ENCODE measurements around the gene PIPOX.

The PIPOX gene, protein sequence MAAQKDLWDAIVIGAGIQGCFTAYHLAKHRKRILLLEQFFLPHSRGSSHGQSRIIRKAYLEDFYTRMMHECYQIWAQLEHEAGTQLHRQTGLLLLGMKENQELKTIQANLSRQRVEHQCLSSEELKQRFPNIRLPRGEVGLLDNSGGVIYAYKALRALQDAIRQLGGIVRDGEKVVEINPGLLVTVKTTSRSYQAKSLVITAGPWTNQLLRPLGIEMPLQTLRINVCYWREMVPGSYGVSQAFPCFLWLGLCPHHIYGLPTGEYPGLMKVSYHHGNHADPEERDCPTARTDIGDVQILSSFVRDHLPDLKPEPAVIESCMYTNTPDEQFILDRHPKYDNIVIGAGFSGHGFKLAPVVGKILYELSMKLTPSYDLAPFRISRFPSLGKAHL

DNA sequence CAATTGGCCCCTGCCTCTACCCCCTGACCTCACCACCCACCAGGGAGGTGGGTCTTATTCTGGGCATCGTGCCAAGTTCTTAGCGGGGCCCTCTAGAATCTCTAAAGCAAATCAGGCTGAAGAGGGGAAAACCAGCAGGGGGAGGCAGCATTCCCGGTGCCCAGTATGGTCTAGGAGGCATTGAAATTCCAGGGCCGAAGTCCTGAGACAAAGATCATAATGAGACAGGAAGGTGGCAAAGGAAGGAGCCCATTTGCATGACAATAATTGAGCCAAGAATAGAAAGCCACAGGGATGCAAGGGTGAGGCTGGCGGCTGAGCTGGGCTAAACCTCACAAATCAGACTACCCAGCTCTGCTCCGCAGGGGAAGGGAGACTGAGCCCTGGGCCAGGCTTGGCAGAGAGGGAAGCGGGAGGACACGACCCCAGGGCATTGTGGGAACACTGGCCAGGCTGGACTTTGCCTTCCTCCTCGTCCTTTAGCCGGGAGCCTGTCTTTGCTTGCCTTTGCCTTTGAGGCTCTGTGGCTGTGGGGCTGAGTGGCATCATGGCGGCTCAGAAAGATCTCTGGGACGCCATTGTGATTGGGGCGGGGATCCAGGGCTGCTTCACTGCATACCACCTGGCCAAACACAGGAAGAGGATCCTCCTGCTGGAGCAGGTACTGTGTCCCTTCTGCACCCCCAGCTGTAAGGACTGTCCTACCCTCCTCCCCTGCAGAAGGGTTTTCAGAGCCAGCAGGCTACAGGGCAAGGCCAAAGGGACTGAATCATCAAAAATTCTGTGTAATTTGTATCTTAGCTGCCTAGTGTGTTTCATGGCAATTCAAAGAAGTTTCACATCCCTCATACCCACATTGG lies at the start of gene PIPOX:
Gene PIPOX (plus strand): TSS at position 463 of the 860 bp plus-strand sequence. CDS start 85 bp downstream, at position 548.
- Histone ChIP-seq H3K36me3 (ENCODE audit: control insufficient read depth in 2 of 2, insufficient read depth in 2 of 2, low read length in 2 of 2) (no peaks in the 10 kb centered on the region), H3K4me3 (ENCODE audit: low read length in 2 of 2) (no peak within 1 kb of the TSS), H3K9ac (ENCODE audit: low read length in 2 of 2) (no peak within 1 kb of the TSS), H3K4me1 (ENCODE audit: control insufficient read depth, insufficient read depth, low read length) (no peaks in the 10 kb centered on the region), H3K27ac (ENCODE audit: low read length) (no peak within 1 kb of the TSS), H3K27me3 (ENCODE audit: control insufficient read depth in 1 of 2, insufficient read depth in 2 of 2, low read length in 2 of 2) (no peaks in the 10 kb centered on the region), H3K9me3 (ENCODE audit: control insufficient read depth in 2 of 2, low read length in 2 of 2) (no peaks in the 10 kb centered on the region)

DNA sequence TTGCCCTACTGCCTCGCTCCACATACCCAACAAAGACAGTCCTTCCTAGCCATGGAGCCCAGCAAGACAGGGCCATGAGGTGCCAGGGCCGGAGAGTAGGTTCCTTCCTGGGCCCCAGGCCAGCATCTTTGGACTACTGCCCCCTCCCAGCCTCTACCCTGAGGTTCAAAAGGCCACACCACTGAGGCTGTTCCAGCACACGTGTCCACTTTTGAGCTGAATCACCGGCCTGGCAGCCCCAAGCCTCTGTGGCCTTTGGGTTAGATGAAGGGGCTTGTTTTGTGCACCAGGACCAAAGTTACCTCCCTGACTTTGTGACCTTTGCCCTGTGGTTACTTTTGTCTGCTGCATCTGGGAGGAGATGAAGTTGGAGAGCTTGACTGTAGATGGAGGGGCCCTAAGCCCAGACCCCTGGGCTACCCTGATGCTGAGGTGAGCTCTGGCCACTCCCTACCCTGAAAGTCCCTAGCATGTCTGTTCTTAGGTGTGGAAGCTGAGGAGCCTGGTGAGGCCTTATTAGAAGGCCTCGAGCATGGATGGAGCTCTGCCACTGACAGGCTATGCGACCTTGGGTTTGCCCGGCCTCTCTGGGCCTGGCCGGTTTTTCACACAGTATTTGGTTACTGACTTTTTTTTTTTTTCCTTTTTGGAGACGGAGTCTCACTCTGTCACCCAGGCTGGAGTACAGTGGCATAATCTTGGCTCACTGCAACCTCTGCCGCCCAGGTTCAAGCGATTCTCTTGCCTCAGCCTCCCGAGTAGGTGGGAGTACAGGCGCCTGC lies 49.1 kb upstream of the PIPOX start:
- no peaks in the 10 kb centered on the region for H3K36me3 ChIP-seq (ENCODE audit: control insufficient read depth in 2 of 2, insufficient read depth in 2 of 2, low read length in 2 of 2)

DNA sequence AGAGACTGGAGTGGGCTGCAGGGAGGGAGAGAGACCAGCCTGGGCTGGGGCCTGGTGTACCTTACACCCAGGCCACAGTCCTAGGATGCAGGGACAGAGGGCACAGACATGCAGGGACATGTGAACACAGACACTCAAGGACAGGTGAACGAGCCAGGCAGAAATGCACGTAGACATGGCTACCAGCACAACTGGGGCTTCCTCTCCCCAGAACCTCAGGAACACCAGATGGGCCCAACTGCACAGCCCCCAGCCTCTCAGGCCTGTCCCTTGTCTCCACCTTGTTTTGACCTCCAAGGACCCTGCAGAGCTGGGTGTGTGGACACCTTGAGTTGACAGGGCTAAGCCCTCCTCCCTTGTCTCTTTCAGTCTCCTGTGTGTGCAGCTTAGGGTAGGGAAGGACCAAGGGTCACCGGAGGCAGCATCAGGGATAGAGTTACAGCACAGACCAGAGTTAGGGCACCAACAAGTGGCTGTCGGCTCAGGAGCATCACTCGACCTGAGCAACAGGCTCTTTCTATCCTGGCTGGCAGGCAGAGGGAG lies 46.3 kb upstream of the PIPOX start:
- H3K9me3 ChIP-seq (ENCODE audit: control insufficient read depth in 2 of 2, low read length in 2 of 2): no peaks in the 10 kb centered on the region
- H3K27ac ChIP-seq (ENCODE audit: low read length): no peak overlapping the region
- H3K9ac ChIP-seq (ENCODE audit: low read length in 2 of 2): no peak overlapping the region
- peaks cover 0 to 7% of the 10 kb centered on the region in 2 donors for H3K27me3 ChIP-seq (ENCODE audit: control insufficient read depth in 1 of 2, insufficient read depth in 2 of 2, low read length in 2 of 2)
- H3K4me1 ChIP-seq (ENCODE audit: control insufficient read depth, insufficient read depth, low read length): no peaks in the 10 kb centered on the region
- H3K4me3 ChIP-seq (ENCODE audit: low read length in 2 of 2): no peak overlapping the region
- H3K36me3 ChIP-seq (ENCODE audit: control insufficient read depth in 2 of 2, insufficient read depth in 2 of 2, low read length in 2 of 2): no peaks in the 10 kb centered on the region

More for the DNA sequence above, 49.1 kb upstream of the PIPOX start:
- Histone ChIP-seq H3K9me3 (ENCODE audit: control insufficient read depth in 2 of 2, low read length in 2 of 2) (no peaks in the 10 kb centered on the region), H3K9ac (ENCODE audit: low read length in 2 of 2) (no peak overlapping the region), H3K27ac (ENCODE audit: low read length) (no peak overlapping the region), H3K4me1 (ENCODE audit: control insufficient read depth, insufficient read depth, low read length) (no peaks in the 10 kb centered on the region), H3K27me3 (ENCODE audit: control insufficient read depth in 1 of 2, insufficient read depth in 2 of 2, low read length in 2 of 2) (peaks cover 0 to 7% of the 10 kb centered on the region in 2 donors), H3K4me3 (ENCODE audit: low read length in 2 of 2) (no peak overlapping the region)

- H3K4me1 ChIP-seq (ENCODE audit: control insufficient read depth, insufficient read depth, low read length): no peaks in the 10 kb centered on the region
- no peaks in the 10 kb centered on the region for H3K36me3 ChIP-seq (ENCODE audit: control insufficient read depth in 2 of 2, insufficient read depth in 2 of 2, low read length in 2 of 2)
- no peak overlapping the region for H3K4me3 ChIP-seq (ENCODE audit: low read length in 2 of 2)
- no peak overlapping the region for H3K9ac ChIP-seq (ENCODE audit: low read length in 2 of 2)
- peaks cover 0 to 13% of the 10 kb centered on the region in 2 donors for H3K27me3 ChIP-seq (ENCODE audit: control insufficient read depth in 1 of 2, insufficient read depth in 2 of 2, low read length in 2 of 2)
- H3K9me3 ChIP-seq (ENCODE audit: control insufficient read depth in 2 of 2, low read length in 2 of 2): no peaks in the 10 kb centered on the region
- H3K27ac ChIP-seq (ENCODE audit: low read length): no peak overlapping the region
Measured at GRCh38 chr17:28997806-28998205, 45.1 kb upstream of the PIPOX start.

- Histone ChIP-seq H3K4me1 (ENCODE audit: control insufficient read depth, insufficient read depth, low read length) (no peaks in the 10 kb centered on the region), H3K9me3 (ENCODE audit: control insufficient read depth in 2 of 2, low read length in 2 of 2) (no peaks in the 10 kb centered on the region), H3K36me3 (ENCODE audit: control insufficient read depth in 2 of 2, insufficient read depth in 2 of 2, low read length in 2 of 2) (no peaks in the 10 kb centered on the region), H3K27me3 (ENCODE audit: control insufficient read depth in 1 of 2, insufficient read depth in 2 of 2, low read length in 2 of 2) (peaks cover 9 to 20% of the 10 kb centered on the region in 2 donors), H3K4me3 (ENCODE audit: low read length in 2 of 2) (no peak overlapping the region), H3K27ac (ENCODE audit: low read length) (no peak overlapping the region), H3K9ac (ENCODE audit: low read length in 2 of 2) (no peak overlapping the region)
Measured at GRCh38 chr17:28999206-28999605, 43.7 kb upstream of the PIPOX start.

DNA sequence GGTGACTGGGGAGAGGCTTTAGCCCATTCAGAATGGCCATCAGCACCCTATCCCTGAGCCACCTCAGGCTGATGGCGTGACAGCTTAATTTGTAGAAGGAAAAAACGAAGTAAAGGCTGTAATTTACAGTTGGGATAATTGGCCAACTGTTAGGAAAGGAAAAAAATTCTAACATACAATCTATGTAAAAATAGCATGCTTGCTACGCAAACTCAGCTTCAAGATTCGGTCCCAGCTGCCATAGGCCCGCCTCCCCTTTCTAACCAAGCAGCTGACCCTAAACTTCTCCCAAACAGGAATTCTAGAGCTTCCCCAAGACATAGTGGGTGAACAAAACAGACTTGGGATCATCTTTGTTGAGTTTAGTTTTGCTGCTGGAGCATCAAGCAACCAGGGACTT lies 42.0 kb upstream of the PIPOX start:
- Histone ChIP-seq H3K4me1 (ENCODE audit: control insufficient read depth, insufficient read depth, low read length) (peaks cover 6% of the 10 kb centered on the region), H3K4me3 (ENCODE audit: low read length in 2 of 2) (no peak overlapping the region), H3K27ac (ENCODE audit: low read length) (no peak overlapping the region), H3K36me3 (ENCODE audit: control insufficient read depth in 2 of 2, insufficient read depth in 2 of 2, low read length in 2 of 2) (no peaks in the 10 kb centered on the region), H3K9ac (ENCODE audit: low read length in 2 of 2) (no peak overlapping the region), H3K9me3 (ENCODE audit: control insufficient read depth in 2 of 2, low read length in 2 of 2) (no peaks in the 10 kb centered on the region), H3K27me3 (ENCODE audit: control insufficient read depth in 1 of 2, insufficient read depth in 2 of 2, low read length in 2 of 2) (peaks cover 25 to 27% of the 10 kb centered on the region in 2 donors)

- no peak overlapping the region for H3K27ac ChIP-seq (ENCODE audit: low read length)
- H3K4me3 ChIP-seq (ENCODE audit: low read length in 2 of 2): no peak overlapping the region
- H3K4me1 ChIP-seq (ENCODE audit: control insufficient read depth, insufficient read depth, low read length): peaks cover 6% of the 10 kb centered on the region
- no peaks in the 10 kb centered on the region for H3K36me3 ChIP-seq (ENCODE audit: control insufficient read depth in 2 of 2, insufficient read depth in 2 of 2, low read length in 2 of 2)
- no peaks in the 10 kb centered on the region for H3K9me3 ChIP-seq (ENCODE audit: control insufficient read depth in 2 of 2, low read length in 2 of 2)
- H3K9ac ChIP-seq (ENCODE audit: low read length in 2 of 2): no peak overlapping the region
- H3K27me3 ChIP-seq (ENCODE audit: control insufficient read depth in 1 of 2, insufficient read depth in 2 of 2, low read length in 2 of 2): peaks cover 32 to 37% of the 10 kb centered on the region in 2 donors
Measured at GRCh38 chr17:29002811-29003210, 40.1 kb upstream of the PIPOX start.

DNA sequence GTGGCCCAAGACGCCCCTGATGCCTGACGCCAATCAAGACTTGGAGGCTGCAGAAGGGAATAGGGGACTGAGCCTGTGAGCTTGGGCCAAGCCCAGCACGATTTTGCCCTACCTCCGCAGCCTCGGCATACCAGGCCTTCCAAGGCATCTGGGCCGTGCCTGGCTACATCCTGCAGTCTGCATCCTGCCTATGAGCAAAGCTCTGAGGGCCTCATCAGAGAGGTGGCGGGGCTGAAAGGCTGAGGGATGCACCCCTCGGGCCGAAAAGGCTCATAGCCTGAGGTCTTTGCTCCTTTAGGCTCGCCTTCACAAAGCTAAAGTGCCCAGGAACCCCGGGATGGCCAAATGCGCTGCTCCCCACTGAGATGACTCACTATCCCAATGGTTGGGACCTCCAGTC lies 39.7 kb upstream of the PIPOX start:
- Histone ChIP-seq H3K4me3 (ENCODE audit: low read length in 2 of 2) (no peak overlapping the region), H3K27ac (ENCODE audit: low read length) (no peak overlapping the region), H3K36me3 (ENCODE audit: control insufficient read depth in 2 of 2, insufficient read depth in 2 of 2, low read length in 2 of 2) (no peaks in the 10 kb centered on the region), H3K4me1 (ENCODE audit: control insufficient read depth, insufficient read depth, low read length) (peaks cover 6% of the 10 kb centered on the region), H3K9ac (ENCODE audit: low read length in 2 of 2) (no peak overlapping the region), H3K27me3 (ENCODE audit: control insufficient read depth in 1 of 2, insufficient read depth in 2 of 2, low read length in 2 of 2) (peaks cover 36 to 37% of the 10 kb centered on the region in 2 donors), H3K9me3 (ENCODE audit: control insufficient read depth in 2 of 2, low read length in 2 of 2) (no peaks in the 10 kb centered on the region)

DNA sequence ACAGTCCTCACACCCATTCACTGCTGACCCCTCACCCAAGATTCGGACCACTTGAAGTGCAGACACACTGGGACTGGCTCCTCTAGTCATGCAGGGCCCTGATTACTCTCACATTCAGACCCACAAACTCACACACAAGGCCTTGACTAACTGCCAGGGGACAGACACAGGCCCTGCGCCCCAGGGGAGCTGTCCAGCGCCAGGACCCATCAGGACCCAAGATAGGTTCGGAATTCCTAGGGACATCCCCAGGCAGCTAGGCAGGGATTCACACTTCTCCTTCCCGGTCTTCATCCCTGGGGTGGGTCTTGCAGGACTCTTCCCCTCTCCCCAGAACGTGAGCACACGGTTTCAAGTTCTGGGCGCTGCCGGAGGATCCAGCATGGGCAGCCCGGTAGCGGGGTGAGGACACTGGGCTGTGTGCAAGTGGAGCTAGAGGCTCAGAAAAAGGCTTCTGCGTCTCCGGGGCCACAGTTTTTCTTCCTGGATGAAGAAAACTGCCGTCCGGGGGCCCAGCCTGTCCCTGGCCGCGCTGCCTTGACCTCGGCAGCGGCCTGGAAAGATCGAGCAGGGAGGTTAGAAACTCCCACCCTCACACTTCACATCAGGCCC lies 38.8 kb upstream of the PIPOX start:
- H3K9me3 ChIP-seq (ENCODE audit: control insufficient read depth in 2 of 2, low read length in 2 of 2): no peaks in the 10 kb centered on the region
- peaks cover 6% of the 10 kb centered on the region for H3K4me1 ChIP-seq (ENCODE audit: control insufficient read depth, insufficient read depth, low read length)
- H3K4me3 ChIP-seq (ENCODE audit: low read length in 2 of 2): no peak overlapping the region
- H3K27me3 ChIP-seq (ENCODE audit: control insufficient read depth in 1 of 2, insufficient read depth in 2 of 2, low read length in 2 of 2): peaks cover 37% of the 10 kb centered on the region in 2 donors
- no peaks in the 10 kb centered on the region for H3K36me3 ChIP-seq (ENCODE audit: control insufficient read depth in 2 of 2, insufficient read depth in 2 of 2, low read length in 2 of 2)
- no peak overlapping the region for H3K27ac ChIP-seq (ENCODE audit: low read length)
- H3K9ac ChIP-seq (ENCODE audit: low read length in 2 of 2): no peak overlapping the region

Data from stomach smooth muscle (tissue), 2 donors.